ENCODE data around the gene TMEM163.

TMEM163 gene

DNA sequence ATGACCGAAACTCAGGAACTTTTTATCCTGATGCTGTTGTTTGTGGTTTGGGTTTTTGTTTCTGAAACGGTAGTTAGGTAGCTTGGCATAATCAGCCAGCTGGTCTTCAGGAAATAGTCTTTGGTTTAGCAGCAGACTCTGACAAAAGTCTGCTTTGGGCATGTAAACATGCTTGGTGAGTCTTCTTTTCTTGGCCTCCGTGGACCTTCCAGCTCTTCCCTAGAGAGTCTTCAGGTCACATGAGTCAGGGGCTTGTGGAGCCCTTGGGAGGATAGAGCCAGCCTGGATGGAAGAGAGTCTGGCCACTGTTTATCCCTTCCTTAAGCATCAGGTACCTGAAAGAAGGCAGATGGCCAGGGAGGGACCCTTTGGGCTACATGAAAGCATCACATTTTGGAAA is 310.4 kb downstream of the TMEM163 start:
- H3K27ac ChIP-seq = no peak overlapping the region
- DNase-seq (ENCODE audit: low spot score) = no peak
- TF ChIP-seq, protein P1, sequence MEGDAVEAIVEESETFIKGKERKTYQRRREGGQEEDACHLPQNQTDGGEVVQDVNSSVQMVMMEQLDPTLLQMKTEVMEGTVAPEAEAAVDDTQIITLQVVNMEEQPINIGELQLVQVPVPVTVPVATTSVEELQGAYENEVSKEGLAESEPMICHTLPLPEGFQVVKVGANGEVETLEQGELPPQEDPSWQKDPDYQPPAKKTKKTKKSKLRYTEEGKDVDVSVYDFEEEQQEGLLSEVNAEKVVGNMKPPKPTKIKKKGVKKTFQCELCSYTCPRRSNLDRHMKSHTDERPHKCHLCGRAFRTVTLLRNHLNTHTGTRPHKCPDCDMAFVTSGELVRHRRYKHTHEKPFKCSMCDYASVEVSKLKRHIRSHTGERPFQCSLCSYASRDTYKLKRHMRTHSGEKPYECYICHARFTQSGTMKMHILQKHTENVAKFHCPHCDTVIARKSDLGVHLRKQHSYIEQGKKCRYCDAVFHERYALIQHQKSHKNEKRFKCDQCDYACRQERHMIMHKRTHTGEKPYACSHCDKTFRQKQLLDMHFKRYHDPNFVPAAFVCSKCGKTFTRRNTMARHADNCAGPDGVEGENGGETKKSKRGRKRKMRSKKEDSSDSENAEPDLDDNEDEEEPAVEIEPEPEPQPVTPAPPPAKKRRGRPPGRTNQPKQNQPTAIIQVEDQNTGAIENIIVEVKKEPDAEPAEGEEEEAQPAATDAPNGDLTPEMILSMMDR (IDR thresholded peaks at IDR 0.05) = no peak
- no peak overlapping the region for H3K4me3 ChIP-seq

DNA sequence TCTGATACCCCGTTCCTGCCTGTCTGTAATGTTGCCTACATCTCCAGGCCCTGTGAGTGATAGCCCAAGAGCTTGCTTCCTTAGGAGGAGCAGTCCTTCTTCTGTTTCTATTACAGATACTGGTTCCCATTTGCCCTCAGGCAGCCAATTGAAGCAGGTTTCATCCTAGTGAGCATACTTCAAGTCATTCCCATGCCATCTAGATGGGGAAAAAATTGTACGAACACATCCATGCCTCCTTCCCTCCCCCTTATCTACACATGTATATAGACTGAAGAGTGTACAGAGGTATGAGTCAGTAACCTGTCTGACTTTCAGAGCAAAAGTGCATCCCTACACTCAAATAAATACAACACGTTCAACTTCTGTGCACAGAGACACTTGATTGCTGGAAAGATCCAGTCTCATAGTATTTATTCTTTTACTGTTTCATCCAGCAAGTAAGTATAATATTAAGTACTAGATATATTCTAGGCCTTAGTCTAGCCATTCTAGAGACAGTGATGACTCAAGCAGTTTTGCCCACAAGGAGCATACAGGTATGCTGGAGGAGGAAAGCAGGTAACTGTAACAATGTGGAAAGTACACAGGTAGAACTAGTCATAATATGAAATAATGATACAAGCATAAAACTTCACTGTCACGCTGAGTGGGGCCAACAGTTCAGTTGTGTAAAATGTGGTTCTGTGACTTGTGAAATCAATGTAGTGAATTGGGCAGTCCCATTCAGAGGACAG is 311.5 kb downstream of the TMEM163 start:
- TF ChIP-seq, protein P1 (IDR thresholded peaks at IDR 0.05) = no peak
- Histone ChIP-seq H3K27ac (no peak overlapping the region), H3K4me3 (no peak overlapping the region)
- DNase-seq (ENCODE audit: low spot score) = no peak

DNA sequence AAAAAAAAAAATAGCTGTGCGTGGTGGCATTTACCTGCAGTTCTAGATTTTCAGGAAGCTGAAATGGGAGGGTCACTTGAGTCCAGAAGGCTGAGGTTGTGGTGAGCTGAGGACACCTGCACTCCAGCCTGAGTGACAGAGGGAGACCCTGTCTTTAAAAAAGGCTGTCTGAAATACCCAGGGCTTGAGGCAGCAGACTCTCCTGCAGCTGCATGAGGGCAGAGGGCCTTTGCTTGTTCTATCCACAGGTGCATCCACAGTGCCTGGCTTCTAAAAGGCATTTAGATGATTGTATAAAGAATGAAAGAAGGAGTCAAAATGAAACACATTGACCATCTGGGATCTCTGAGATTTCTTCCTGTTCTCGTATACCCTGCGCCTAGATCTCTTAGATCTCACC is 312.1 kb downstream of the TMEM163 start:
- no peak for DNase-seq (ENCODE audit: low spot score)
- Histone ChIP-seq H3K4me3 (no peak overlapping the region), H3K27ac (no peak overlapping the region)
- TF ChIP-seq, protein P1 (IDR thresholded peaks at IDR 0.05) = no peak

DNA sequence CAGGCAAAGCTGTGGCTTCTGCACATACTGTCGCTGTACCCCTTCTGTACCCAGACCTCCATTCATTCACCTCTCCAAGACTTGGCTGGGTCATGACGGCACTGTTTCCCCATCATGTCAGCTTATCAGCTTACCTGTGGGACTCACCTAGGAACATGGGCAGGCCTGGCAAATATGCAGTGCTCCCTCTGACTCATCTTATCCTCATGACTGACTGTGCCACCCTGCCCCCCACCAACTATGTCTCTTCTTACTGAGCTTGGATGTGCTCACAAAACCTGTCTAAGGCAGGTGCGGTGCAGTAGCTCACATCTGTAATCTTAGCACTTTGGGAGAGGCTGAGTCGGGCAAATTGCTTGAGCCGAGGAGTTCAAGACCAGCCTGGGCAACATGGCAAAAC is 312.5 kb downstream of the TMEM163 start:
- Histone ChIP-seq H3K4me3 (no peak overlapping the region), H3K27ac (no peak overlapping the region)
- TF ChIP-seq, protein P1 (IDR thresholded peaks at IDR 0.05) = no peak
- no peak for DNase-seq (ENCODE audit: low spot score)
